H1 (cell line): ENCODE data around the gene VARS2. TPM values are rescaled to one million over a fixed set of nuclear protein-coding genes. Genes with fewer than 3 reads are reported as not detected.
"Not testable (repeated sequence)": the region's sequence is repeated elsewhere in the genome, so short reads cannot be mapped to it uniquely, and the experiment has no call there.

Experiments
- CTCF ChIA-PET: fragments of 300-600 bp; sonication (Branson Sonifier 250); formaldehyde crosslinking; loops from one replicate; lab custom pipeline; 2021; ENCODE audit not compliant: partially characterized antibody; lab: Charles Lee
- POLR2A ChIA-PET: fragments of 300-600 bp; sonication (Branson Sonifier 250); formaldehyde crosslinking; loops from one replicate; lab custom pipeline; 2021; ENCODE audit warnings: inconsistent platforms; ENCODE audit not compliant: partially characterized antibody; lab: Charles Lee
- DNase-seq, 2 experiments: peaks; one replicate each; pipeline versions ENCODE4 v3.0.0 to v3.0.0-alpha.2; 2010 to 2022; ENCODE audit warnings: low spot score in 2 of 2, low read depth in 1 of 2, mixed read lengths in 1 of 2
- FAIRE-seq: peaks from 2 replicates; lab custom pipeline; 2011; peaks lifted over from hg19 to GRCh38; lab: Jason Lieb, UNC
- H2AFZ ChIP-seq: 2 replicates; pipeline ENCODE4 v1.8.1; 2012; ENCODE audit warnings: low read length, inconsistent platforms
- H2AK5ac ChIP-seq: 2 replicates; pipeline ENCODE4 v1.6.1; 2013; ENCODE audit warnings: low read depth, low read length
- H2BK120ac ChIP-seq: replicated peaks from 2 replicates; pipeline ENCODE3; 2013; ENCODE audit warnings: low read depth, low read length, inconsistent platforms
- H2BK12ac ChIP-seq: 2 replicates; pipeline ENCODE4 v1.6.1; 2013; ENCODE audit warnings: low read depth, low read length
- H2BK15ac ChIP-seq: 2 replicates; pipeline ENCODE4 v1.6.1; 2013; ENCODE audit warnings: low read length
- H2BK20ac ChIP-seq: 2 replicates; pipeline ENCODE4 v1.6.1; 2013; ENCODE audit warnings: low read length
- H2BK5ac ChIP-seq: 2 replicates; pipeline ENCODE4 v1.6.1; 2013; ENCODE audit warnings: low read depth, low read length
- H3K14ac ChIP-seq: 2 replicates; pipeline ENCODE4 v1.6.1; 2013; ENCODE audit warnings: inconsistent platforms; ENCODE audit not compliant: insufficient read length
- H3K18ac ChIP-seq: 2 replicates; pipeline ENCODE4 v1.6.1; 2013; ENCODE audit warnings: low read length; ENCODE audit errors: extremely low read depth
- H3K23ac ChIP-seq: 2 replicates; pipeline ENCODE4 v1.6.1; 2013; ENCODE audit warnings: inconsistent platforms; ENCODE audit not compliant: insufficient read length
- H3K23me2 ChIP-seq: 2 replicates; pipeline ENCODE4 v1.6.1; 2013; ENCODE audit warnings: low read depth, low read length
- H3K27ac ChIP-seq: 2 replicates; pipeline ENCODE4 v1.6.1; 2011; ENCODE audit warnings: low read depth, low read length, inconsistent platforms
- H3K27me3 ChIP-seq, 4 experiments: replicated peaks in 1 of 4; 1 replicate in 1 of 4; 2 replicates in 3 of 4; pipeline versions ENCODE4 v1.6.1 to v1.8.1; 2011 to 2013; ENCODE audit warnings: low read length in 3 of 4, mild to moderate bottlenecking in 3 of 4, inconsistent platforms in 2 of 4, mixed read lengths in 2 of 4, moderate library complexity in 1 of 4; ENCODE audit not compliant: control insufficient read depth in 3 of 4, insufficient read depth in 3 of 4; ENCODE audit errors: extremely low read depth in 1 of 4
- H3K36me3 ChIP-seq, 4 experiments: 2 replicates each; pipeline versions ENCODE4 v1.6.1 to v1.8.1; 2011 to 2013; ENCODE audit warnings: mild to moderate bottlenecking in 4 of 4, low read length in 3 of 4, moderate library complexity in 2 of 4, control low read depth in 1 of 4, inconsistent platforms in 1 of 4; ENCODE audit not compliant: insufficient read depth in 4 of 4, control insufficient read depth in 2 of 4
- H3K4ac ChIP-seq: replicated peaks from 2 replicates; pipeline ENCODE3; 2013; ENCODE audit warnings: low read length, low read depth, mixed read lengths, inconsistent platforms; ENCODE audit not compliant: insufficient read length
- H3K4me1 ChIP-seq, 4 experiments: replicated peaks in 1 of 4; 1 replicate in 1 of 4; 2 replicates in 3 of 4; pipeline versions ENCODE4 v1.6.1 to v1.8.1; 2011 to 2013; ENCODE audit warnings: low read length in 3 of 4, inconsistent platforms in 2 of 4, mixed read lengths in 1 of 4; ENCODE audit not compliant: insufficient read depth in 4 of 4, control insufficient read depth in 3 of 4
- H3K4me2 ChIP-seq, 2 experiments: 2 replicates each; pipeline versions ENCODE4 v1.6.1 to v1.8.1; 2011 to 2013; ENCODE audit warnings: low read depth in 2 of 2, low read length in 2 of 2, control low read depth in 1 of 2, inconsistent platforms in 1 of 2, mild to moderate bottlenecking in 1 of 2; ENCODE audit not compliant: insufficient read depth in 1 of 2
- H3K4me3 ChIP-seq, 4 experiments: fragments of 200-600, 300-600 bp in 1 of 4; sonication (generic), shearing (Covaris generic), sonication (Bioruptor Twin) in 1 of 4; 2 replicates each; pipeline versions ENCODE4 v1.5.1 to v1.8.1; 2011 to 2016; ENCODE audit warnings: low read length in 4 of 4, low read depth in 3 of 4, control low read depth in 2 of 4, inconsistent platforms in 2 of 4, mild to moderate bottlenecking in 2 of 4, mixed read lengths in 1 of 4, moderate library complexity in 1 of 4; ENCODE audit not compliant: insufficient read depth in 2 of 4; ENCODE audit errors: extremely low read depth in 1 of 4
- H3K56ac ChIP-seq: replicated peaks from 2 replicates; pipeline ENCODE3; 2013; ENCODE audit warnings: low read depth, mild to moderate bottlenecking, mixed read lengths, low read length, inconsistent platforms; ENCODE audit not compliant: insufficient read length
- H3K79me1 ChIP-seq: 2 replicates; pipeline ENCODE4 v1.6.1; 2013; ENCODE audit warnings: low read depth, low read length, control low read depth
- H3K79me2 ChIP-seq, 2 experiments: 2 replicates each; pipeline versions ENCODE4 v1.6.1 to v1.8.1; 2012 to 2013; ENCODE audit warnings: low read length in 2 of 2, mild to moderate bottlenecking in 2 of 2, inconsistent platforms in 1 of 2; ENCODE audit not compliant: insufficient read depth in 2 of 2, control insufficient read depth in 1 of 2
- H3K9ac ChIP-seq, 4 experiments: replicated peaks in 1 of 4; 1 replicate in 1 of 4; 2 replicates in 3 of 4; pipeline versions ENCODE4 v1.6.1 to v1.8.1; 2011 to 2013; ENCODE audit warnings: low read depth in 3 of 4, low read length in 3 of 4, control low read depth in 2 of 4, mild to moderate bottlenecking in 2 of 4, moderate library complexity in 2 of 4, inconsistent platforms in 1 of 4; ENCODE audit errors: extremely low read depth in 1 of 4
- H3K9me3 ChIP-seq, 2 experiments: 2 replicates each; pipeline versions ENCODE4 v1.6.1 to v1.8.1; 2012 to 2013; ENCODE audit warnings: mild to moderate bottlenecking in 2 of 2, moderate library complexity in 2 of 2, control low read depth in 1 of 2, inconsistent platforms in 1 of 2, low read depth in 1 of 2, low read length in 1 of 2, mixed read lengths in 1 of 2; ENCODE audit not compliant: insufficient read depth in 2 of 2
- H4K20me1 ChIP-seq, 2 experiments: replicated peaks in 1 of 2; 2 replicates each; pipeline versions ENCODE3 to v1.8.1; 2011 to 2013; ENCODE audit warnings: inconsistent platforms in 2 of 2, low read length in 2 of 2, mild to moderate bottlenecking in 1 of 2; ENCODE audit not compliant: insufficient read depth in 2 of 2, control insufficient read depth in 1 of 2
- H4K5ac ChIP-seq: 2 replicates; pipeline ENCODE4 v1.6.1; 2013; ENCODE audit warnings: low read length, low read depth, mixed read lengths, inconsistent platforms; ENCODE audit not compliant: insufficient read length
- H4K8ac ChIP-seq: 2 replicates; pipeline ENCODE4 v1.8.0; 2013; ENCODE audit warnings: mild to moderate bottlenecking, moderate library complexity, low read length, inconsistent platforms; ENCODE audit not compliant: insufficient read depth; ENCODE audit errors: extremely low read depth
- H4K91ac ChIP-seq: replicated peaks from 2 replicates; pipeline ENCODE3; 2013; ENCODE audit warnings: low read length, mixed read lengths, inconsistent platforms; ENCODE audit not compliant: insufficient read length
- SAP30 ChIP-seq: fragments of 300-600 bp; sonication (generic); IDR thresholded peaks from 2 replicates; pipeline ENCODE4 v1.7.1; 2012; ENCODE audit warnings: low read length, moderate library complexity, mild to moderate bottlenecking, inconsistent platforms; ENCODE audit not compliant: insufficient read depth, insufficient replicate concordance
- TCF12 ChIP-seq: IDR thresholded peaks from 2 replicates; pipeline ENCODE4 v1.6.1; 2011; ENCODE audit warnings: low read depth, mild to moderate bottlenecking, low read length
- WGBS, 2 experiments: shearing (Covaris generic) in 1 of 2; methylation state at CpG; one replicate each; pipeline versions ENCODE4 v1.1.6 to v1.1.7; 2013 to 2015; ENCODE audit warnings: low lambda C conversion rate in 2 of 2, mixed read lengths in 2 of 2, inconsistent platforms in 1 of 2, low coverage in 1 of 2, missing lambda C conversion rate in 1 of 2; ENCODE audit not compliant: insufficient replicate concordance in 2 of 2, insufficient coverage in 1 of 2, insufficient read length in 1 of 2; ENCODE audit errors: extremely low coverage in 1 of 2, missing lambda C conversion rate in 1 of 2; 5-methylcytosine and 5-hydroxymethylcytosine counted together
- polyA plus RNA-seq, 7 experiments: library from polyadenylated mRNA; depleted of rRNA in 3 of 7; stranded (reverse) in 5 of 7; unstranded in 2 of 7; fragments of >200 nt in 5 of 7; fragments of 200-250 nt in 2 of 7; gene quantifications; 1 replicate in 5 of 7; 2 replicates in 1 of 7; 4 replicates in 1 of 7; pipeline versions ENCODE4 v1.2.1 to v1.2.3, GENCODE V29; 2011 to 2013; ENCODE audit warnings: missing spikeins in 2 of 7, mixed read lengths in 2 of 7
- total RNA-seq: library from RNA; stranded (reverse); fragmentation: NEBNext Ultra II Directional; extraction: Animal tissue kit (Norgen Biotek cat#: 25700); gene quantifications from 2 replicates; pipeline ENCODE4 v1.2.1, GENCODE V29; 2021

VARS2 gene
- total and polyA plus RNA-seq, 2 of the 8 experiments (the other 6 are each of a cell fraction or from before 2014, with no cell fraction given): 26.8 to 47.7 TPM

DNA sequence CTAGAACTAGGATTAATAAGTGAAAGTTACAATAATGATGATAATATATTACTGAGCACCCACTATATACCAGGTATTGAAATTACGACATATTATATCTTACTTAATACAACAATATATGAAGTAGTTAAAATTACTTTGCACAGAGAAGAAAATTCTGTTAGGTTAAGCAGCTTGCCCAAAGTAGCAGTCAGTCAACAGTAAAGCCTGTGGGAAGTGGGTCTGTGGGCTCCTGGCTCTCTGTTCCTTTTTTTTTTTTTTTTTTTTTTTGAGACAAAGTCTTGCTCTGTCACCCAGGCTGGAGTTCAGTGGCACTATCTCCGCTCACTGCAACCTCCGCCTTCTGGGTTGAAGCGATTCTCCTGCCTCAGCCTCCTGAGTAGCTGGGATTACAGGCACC, 10.8 kb upstream of the VARS2 start (continued):
- no peak for TF ChIP-seq SAP30
- no peak for TF ChIP-seq TCF12

DNA sequence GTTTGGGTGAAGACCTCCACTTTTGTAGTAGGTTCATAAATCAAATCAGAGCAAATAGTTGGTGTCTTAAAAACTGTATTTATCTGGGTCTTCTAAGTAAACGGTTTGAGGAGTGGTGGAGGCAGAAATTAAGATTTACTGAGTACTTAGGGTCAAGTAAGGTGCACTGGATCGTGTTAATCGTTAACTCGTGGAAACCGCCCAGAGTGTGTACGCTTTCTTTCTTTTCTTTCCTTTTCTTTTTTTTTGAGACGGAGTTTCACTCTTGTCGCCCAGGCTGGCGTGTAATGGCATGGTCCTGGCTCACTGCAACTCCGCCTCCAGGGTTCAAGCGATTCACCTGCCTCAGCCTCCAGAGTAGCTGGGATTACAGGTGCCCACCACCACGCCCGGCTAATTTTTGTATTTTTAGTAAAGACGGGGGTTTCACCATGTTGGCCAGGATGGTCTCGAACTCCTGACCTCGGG, 6.7 kb upstream of the VARS2 start:
- CTCF ChIA-PET: interaction anchor here (1.0 to 9.6 kb wide), 7 partner anchors 9 to 163 kb away, joined by 3 to 98 read pairs (median 5); no protein-coding TSS in a partner anchor
- not testable (repeated sequence) for FAIRE-seq

More for the DNA sequence above, 6.7 kb upstream of the VARS2 start:
- not testable (repeated sequence) for H4K20me1 ChIP-seq, H3K9me3 ChIP-seq, H3K36me3 ChIP-seq, H3K4ac ChIP-seq, H3K9ac ChIP-seq, H3K23me2 ChIP-seq, H2BK12ac ChIP-seq, H3K23ac ChIP-seq, H4K91ac ChIP-seq, H3K79me1 ChIP-seq, H2AK5ac ChIP-seq, H2AFZ ChIP-seq, H2BK5ac ChIP-seq, H2BK20ac ChIP-seq, H3K27me3 ChIP-seq, H2BK120ac ChIP-seq, H3K56ac ChIP-seq, H3K18ac ChIP-seq, H2BK15ac ChIP-seq, DNase-seq, H3K14ac ChIP-seq, H3K4me1 ChIP-seq, H3K27ac ChIP-seq, H4K8ac ChIP-seq
- WGBS, 2 experiments: 73% methylated on average over 15 of the region's 16 CpGs; no CpG with 5 or more reads in 1 of the 2 experiments
- POLR2A ChIA-PET: interaction anchor here (0.8 to 3.1 kb wide), 17 partner anchors 11 to 262 kb away, joined by 3 to 9 read pairs (median 4); partner anchors contain the start of gene DDR1
- Histone ChIP-seq H4K5ac (peak overlapping the region; percentile 25), H3K79me2 (peaks cover 0 to 13% of the 10 kb centered on the region in 2 experiments; a peak in 2 of 4 replicates), H3K4me3 (peak overlapping the region; percentile 83 to 98 (median 98)), H3K4me2 (peak overlapping the region; percentile 66 to 97)
